ENCODE results near the gene TRAK1.

GRCh38 chr3:42077785-42078184, 13.4 kb upstream of the TRAK1 start:
- TF ChIP-seq CTCF (conservative IDR thresholded peaks at IDR 0.05) (no peak), EZH2 (IDR thresholded peaks at IDR 0.05; ENCODE audit: low read depth) (no peak)
